ENCODE results near the gene PPFIA2.

Gene PPFIA2

GRCh38 chr12:81294325-81295190 is 464.6 kb downstream of the PPFIA2 start:
- no peak for DNase-seq (ENCODE audit: extremely low read depth in 1 of 2, low read depth in 1 of 2)

- DNase-seq (ENCODE audit: extremely low read depth in 1 of 2, low read depth in 1 of 2) = no peak
Observed at GRCh38 chr12:81288651-81289050, 470.5 kb downstream of the PPFIA2 start.

DNA sequence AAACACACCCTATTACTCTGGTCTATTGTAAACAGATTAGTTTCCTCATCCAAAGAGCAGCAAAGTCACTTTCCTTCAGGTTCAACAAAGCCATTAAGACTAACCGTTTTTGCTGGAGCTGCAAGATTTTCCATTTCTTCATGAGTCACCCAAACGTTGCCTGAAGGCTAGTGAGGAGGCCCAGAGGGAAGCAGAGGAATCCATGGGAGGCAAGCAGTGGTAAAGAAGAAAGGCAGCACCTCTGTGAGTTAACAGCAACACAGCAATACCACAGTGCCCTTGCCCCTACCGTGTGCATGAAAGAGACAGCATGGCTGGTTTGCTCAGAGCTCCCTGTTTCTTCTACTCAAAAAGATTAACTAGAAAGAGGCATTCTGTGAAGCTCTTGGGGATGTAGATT is 475.0 kb downstream of the PPFIA2 start:
- no peak for DNase-seq (ENCODE audit: extremely low read depth in 1 of 2, low read depth in 1 of 2)

DNA sequence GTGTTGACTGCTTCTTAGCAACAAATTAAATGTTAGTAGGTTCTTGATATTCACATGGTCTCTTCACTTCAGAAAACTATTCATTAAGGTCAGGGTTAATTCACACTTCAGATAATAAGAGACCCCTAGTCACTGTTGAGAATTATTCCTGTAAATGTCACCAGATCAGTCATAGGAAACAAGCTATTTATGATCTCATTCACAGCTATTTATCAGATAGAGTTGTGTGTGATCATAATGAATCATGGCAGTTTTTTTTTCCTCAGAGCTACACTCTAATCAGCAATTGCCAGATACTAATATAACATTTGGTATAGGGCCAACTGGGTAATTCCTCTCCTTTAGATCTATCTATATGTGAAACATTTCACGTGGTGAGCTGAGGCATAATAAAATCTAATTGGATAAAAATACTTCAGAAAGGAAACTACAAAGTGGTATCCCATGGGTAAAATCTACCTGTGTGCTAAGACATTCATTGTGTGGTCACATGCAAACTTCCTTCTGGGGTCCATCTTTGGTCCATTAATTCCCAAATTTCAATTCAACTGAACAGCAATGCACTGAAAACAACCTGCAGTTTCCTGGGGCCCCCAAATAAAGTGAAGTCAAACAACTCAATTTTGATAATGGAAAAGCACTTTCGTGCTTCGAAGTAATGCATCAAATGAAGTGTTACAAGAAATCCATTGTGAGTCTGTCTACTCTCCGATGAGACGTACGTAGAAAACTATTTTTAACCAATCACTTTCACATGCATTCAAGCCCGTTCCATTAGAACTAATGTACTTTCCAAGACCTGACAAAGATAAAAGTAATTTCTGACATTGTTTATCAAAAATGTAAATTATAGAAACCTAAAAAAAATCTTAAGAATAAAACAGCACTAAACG is 484.3 kb downstream of the PPFIA2 start:
- DNase-seq (ENCODE audit: extremely low read depth in 1 of 2, low read depth in 1 of 2) = no peak

DNA sequence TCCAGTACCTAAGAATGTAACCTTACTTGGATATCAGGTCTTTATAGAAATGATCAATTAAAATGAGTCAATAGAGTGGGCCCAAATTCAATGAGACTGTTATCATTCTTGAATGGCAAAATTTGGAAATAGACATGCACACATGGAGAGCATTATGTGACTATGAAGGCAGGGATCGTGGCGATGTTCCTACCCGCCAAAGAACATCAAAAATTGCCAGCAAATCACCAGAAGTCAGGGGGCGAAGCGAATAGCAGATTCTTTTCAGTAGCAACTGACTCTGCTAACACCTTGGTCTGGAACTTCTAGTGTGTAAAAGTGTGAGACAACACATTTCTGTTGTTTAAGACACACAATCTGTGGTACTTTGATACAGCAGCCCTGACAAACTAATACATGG is 488.8 kb downstream of the PPFIA2 start:
- DNase-seq (ENCODE audit: extremely low read depth in 1 of 2, low read depth in 1 of 2) = no peak

- no peak for DNase-seq (ENCODE audit: extremely low read depth in 1 of 2, low read depth in 1 of 2)
Observed at GRCh38 chr12:81263072-81263471, 496.1 kb downstream of the PPFIA2 start.

DNA sequence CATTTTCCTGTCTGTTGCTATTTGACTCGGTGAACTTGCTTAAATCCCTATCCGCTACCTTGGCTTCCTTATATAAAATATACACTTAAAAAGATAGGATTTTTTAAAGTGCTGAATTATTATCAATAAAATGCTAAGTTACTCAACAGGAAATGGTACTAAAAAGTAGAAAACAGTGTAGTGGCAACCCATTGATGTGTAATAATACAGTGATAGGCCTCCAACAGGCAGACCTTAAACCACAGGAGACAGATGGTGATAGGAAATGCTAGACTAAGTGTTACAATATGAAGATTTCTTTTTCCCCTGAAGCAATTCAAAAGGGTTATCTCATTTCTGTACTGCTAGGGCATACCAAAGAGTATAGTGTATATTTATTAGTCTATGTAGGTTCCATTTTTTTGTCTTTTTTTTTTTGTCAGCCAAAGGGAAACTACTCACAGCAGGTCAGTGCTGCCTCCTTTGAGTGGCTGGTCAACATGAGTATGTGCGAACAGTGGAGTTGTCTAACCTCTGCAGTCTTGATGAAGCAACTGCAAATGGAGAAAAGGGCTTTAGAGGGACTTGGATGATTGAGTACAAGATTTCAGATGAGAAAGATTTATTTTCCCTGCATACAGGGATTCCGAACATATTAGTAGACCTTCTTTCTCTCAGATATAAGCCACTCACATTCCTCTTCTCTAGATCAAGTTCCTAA is 497.5 kb downstream of the PPFIA2 start:
- DNase-seq (ENCODE audit: extremely low read depth in 1 of 2, low read depth in 1 of 2) = no peak

DNA sequence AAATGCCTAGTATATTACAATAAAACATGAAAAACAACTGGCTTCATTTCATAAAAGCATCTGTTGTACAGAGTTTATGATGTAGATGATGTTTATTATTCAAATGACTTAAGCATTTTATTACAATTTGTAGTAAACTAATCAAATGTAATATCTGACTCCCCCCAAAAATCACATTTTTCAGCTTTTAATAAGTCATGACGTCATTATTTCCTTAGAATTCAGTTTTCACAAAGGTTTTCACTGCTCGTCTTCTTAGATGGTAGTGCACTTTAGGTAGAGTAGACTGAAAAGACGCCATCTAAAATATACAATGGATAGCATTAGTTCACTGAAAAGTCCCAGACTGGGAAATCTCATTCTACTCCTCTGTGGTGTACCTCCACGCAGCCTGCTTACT is 499.8 kb downstream of the PPFIA2 start:
- DNase-seq (ENCODE audit: extremely low read depth in 1 of 2, low read depth in 1 of 2) = no peak

GRCh38 chr12:81257947-81258551 is 501.1 kb downstream of the PPFIA2 start:
- no peak for DNase-seq (ENCODE audit: extremely low read depth in 1 of 2, low read depth in 1 of 2)

DNA sequence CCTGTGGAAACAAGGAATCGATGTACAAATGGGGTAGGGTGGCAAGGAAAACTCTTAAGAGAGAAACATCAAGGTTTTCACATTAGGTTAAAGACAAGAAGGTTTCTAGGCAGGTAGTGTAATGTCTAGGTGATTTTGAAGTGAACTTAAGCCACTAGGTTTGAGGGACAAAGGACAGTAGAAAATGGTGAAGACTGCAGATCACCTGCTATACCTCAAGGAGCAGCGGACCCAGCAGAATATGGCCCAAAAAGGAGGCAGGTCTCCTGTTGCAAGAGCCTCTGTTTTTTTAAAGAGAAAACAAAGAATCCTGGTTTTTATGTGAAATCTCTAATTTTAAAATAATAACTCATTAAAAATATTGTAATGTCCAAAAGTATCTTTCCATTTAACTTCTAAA is 503.2 kb downstream of the PPFIA2 start:
- DNase-seq (ENCODE audit: extremely low read depth in 1 of 2, low read depth in 1 of 2) = no peak

DNA sequence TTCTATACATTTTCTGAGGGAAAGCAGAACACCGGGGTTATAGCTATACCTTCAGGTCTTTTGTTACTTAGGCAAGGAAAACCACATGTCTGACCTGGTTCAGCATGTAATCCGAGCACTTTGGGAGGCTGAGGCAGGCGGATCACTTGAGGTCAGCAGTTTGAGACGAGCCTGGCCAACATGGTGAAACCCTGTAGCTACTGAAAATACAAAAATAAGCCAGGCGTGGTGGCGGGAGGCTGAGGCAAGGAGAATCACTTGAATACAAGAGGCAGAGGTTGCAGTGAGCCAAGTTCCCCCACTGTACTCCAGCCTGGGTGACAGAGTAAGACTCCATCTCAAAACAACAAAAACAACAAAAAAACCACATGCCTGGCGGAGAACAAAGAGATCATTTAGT is 503.7 kb downstream of the PPFIA2 start:
- DNase-seq (ENCODE audit: extremely low read depth in 1 of 2, low read depth in 1 of 2) = no peak

DNA sequence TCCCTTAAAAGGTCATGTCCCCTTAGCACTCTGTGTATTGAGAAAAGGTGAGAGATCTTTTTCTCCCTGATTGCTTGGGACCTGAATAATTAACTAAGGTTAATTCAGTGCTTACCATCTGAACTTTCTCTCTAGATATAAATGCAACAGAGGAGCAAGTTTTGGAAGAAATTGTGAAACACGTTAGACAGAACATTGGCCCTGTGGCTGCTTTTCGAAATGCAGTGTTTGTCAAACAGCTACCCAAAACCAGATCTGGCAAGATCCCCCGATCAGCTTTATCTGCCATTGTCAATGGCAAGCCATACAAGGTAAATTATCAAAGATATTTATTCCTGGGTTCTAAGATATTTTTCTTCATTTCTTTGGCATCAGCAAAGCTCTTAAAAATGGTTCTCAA is 505.8 kb downstream of the PPFIA2 start:
- DNase-seq (ENCODE audit: extremely low read depth in 1 of 2, low read depth in 1 of 2) = no peak

DNA sequence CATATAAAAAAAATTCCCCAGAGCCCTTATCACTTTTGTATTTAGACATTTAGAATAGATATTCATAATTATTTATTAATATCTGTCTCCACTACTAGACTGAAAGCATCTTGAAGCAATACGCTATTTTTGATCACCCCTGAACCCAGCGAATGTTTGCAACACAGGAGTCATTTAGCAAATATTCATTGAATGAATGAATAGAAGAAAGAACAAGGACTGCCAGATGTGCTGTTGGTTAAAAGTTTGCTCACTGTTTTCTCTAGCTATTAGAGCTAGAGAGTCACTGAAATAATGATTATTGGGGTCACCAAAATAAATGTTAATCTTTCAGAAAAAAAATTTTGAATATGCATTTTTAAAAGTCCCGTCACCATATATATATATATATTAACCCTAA is 506.9 kb downstream of the PPFIA2 start:
- no peak for DNase-seq (ENCODE audit: extremely low read depth in 1 of 2, low read depth in 1 of 2)

GRCh38 chr12:81249976-81250375 is 509.2 kb downstream of the PPFIA2 start:
- DNase-seq (ENCODE audit: extremely low read depth in 1 of 2, low read depth in 1 of 2) = no peak

- no peak for DNase-seq (ENCODE audit: extremely low read depth in 1 of 2, low read depth in 1 of 2)
Observed at GRCh38 chr12:81245907-81246570, 513.1 kb downstream of the PPFIA2 start.

- no peak for DNase-seq (ENCODE audit: extremely low read depth in 1 of 2, low read depth in 1 of 2)
Observed at GRCh38 chr12:81245458-81245857, 513.7 kb downstream of the PPFIA2 start.

- no peak for DNase-seq (ENCODE audit: extremely low read depth in 1 of 2, low read depth in 1 of 2)
Observed at GRCh38 chr12:81231574-81232368, 527.4 kb downstream of the PPFIA2 start.

DNA sequence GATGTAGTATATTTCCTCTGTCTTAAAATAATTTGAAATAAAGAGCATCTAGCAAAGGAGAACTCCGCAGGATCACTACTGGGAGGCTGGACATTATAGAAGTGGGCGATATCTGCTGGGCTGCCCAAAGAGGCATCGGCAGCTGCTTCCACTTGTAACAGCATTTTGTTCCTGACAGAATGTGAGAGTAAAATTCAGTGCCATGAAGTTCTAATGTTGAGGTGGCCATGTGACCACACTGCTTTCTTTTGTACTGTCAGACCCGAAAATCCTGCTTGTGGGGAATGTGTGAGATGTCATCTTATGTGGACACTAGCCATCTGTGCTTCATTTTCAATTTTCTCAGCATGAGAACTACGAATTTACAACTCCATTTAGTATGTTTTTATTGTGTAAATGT is 529.4 kb downstream of the PPFIA2 start:
- DNase-seq (ENCODE audit: extremely low read depth in 1 of 2, low read depth in 1 of 2) = no peak

GRCh38 chr12:81224626-81225025 is 534.5 kb downstream of the PPFIA2 start:
- DNase-seq (ENCODE audit: extremely low read depth in 1 of 2, low read depth in 1 of 2) = no peak

Data from activated CD8-positive, alpha-beta memory T cell treated with anti-CD3 and anti-CD28 coated beads for 1 hour (primary cell).